Fibroblast of skin of right quadriceps (primary cell): ENCODE results near the gene CDC14B.
A peak's percentile ranks its signal among the peaks of the same experiment; 100 is the strongest.

Experiments
- DNase-seq: peaks from one replicate; pipeline ENCODE4 v3.0.0-alpha.2; 2013

The CDC14B gene

DNA sequence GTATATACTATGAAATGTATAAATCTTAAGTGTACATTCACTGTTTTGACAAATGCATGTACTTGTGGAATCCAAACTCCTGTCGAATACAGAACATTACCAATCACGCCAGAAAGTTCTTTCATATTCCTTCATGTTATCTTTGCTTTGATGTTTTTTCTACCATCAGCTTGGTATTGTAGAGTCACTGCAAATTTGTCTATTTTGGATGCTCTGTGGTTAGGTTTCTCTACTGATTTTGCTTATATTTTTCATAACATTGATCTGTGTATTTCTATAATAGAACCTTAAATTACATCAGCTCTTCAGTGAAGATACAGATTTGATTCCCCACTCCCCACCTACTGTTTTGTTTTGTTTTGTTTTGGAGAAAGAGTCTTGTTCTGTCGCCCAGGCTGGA lies 138.9 kb downstream of the CDC14B start:
- DNase-seq, result no peak

GRCh38 chr9:96478829-96479371 lies 140.7 kb downstream of the CDC14B start:
- DNase-seq, result peak; percentile 69

- DNase-seq, result peak; percentile 55
Measured at GRCh38 chr9:96476591-96476990, 143.1 kb downstream of the CDC14B start.

DNA sequence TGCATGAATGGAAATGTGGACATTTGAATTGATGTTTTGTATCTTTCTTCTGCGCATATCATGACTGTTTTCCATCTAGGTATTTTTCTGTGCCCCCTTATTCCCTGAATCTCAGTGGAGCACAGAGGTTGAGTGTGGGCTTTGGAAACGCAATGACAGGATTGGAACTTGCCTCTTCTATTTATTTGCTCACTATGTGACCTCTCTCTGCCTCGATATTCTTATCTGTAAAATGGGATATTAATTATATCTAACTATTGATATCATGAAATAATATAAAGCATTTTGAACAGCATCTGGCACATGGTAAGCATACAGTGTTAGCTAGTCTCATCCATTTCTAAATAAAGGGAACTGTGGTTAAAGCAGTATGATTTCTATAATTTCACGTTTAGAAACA lies 143.6 kb downstream of the CDC14B start:
- DNase-seq, result no peak

DNA sequence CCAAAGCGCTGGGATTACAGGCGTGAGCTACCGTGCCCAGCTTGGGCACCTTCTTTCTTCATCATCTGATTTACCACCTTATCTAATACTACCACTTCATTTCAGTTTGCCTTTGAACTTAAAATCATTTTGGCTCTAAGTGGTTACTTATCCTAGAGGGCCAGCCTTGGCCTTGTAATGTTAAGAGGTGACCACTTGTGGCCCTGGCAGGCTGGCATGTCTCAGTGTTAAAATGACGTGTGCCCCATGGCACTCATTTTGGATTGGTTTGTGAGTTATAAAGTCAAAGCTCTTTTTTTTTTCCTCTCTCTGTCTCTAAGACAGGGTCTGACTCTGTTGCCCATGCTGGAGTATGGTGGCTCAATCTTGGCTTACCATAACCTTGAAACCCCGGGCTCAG lies 151.9 kb downstream of the CDC14B start:
- no peak for DNase-seq

- no peak for DNase-seq
Measured at GRCh38 chr9:96464426-96464825, 155.2 kb downstream of the CDC14B start.

GRCh38 chr9:96462541-96462940 lies 157.1 kb downstream of the CDC14B start:
- DNase-seq, result no peak

GRCh38 chr9:96461336-96461735 lies 158.3 kb downstream of the CDC14B start:
- DNase-seq, result peak; percentile 32

GRCh38 chr9:96460882-96461281 lies 158.8 kb downstream of the CDC14B start:
- DNase-seq, result peak; percentile 78

DNA sequence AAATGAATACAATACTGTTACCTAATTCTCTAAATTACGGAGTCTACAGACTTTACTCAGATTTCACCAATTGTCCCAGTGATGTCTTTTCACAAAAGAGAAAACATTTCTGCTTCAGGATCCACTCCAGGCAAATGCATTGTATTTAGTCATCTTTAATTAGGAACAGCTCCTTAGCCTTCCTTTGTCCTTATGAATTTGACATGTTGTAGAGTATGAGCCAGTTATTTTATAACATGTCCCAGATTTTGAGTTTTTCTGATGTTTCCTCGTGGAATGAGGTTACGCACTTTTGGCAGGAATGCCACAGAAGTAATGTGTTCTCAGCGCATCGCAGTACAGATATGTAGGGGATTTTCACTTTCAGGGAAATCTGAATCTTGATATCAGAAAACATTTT lies 159.2 kb downstream of the CDC14B start:
- peak; percentile 68 for DNase-seq

GRCh38 chr9:96459268-96460007 lies 160.2 kb downstream of the CDC14B start:
- DNase-seq, result no peak

DNA sequence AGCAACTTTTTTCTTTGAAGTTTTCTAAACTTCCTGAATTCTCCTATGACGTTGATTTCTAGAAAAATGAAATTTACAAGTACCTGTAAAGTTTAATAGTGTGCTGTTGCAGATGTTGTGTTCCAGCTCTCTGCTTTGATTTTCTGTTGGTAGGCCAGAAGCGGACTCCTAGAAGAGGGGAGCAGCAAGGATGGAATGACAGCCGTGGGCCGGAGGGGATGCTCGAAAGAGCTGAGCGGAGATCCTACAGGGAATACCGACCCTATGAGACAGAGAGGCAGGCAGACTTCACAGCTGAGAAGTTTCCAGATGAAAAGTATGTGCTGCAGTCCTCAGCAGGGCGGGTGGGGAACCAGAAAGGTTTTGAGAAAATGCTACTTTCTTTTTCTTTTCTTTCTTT lies 161.4 kb downstream of the CDC14B start:
- no peak for DNase-seq

DNA sequence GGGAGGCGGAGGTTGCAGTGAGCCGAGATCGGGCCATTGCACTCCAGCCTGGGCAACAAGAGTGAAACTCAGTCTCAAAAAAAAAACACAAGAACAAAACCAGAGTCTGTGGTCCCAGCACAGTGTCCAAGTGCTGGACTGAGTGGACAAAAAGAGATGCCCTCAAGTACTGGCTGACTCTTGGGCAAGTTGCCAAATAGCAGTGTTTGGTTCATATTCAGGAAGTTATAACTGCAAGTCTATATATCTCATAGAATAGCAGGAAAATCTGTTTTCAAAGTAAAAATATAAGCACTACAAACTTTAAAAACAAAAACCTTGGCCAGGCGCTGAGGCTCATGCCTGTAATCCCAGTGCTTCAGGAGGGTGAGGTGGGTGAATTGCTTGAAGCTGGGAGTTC lies 162.4 kb downstream of the CDC14B start:
- no peak for DNase-seq

GRCh38 chr9:96453625-96454024 lies 166.0 kb downstream of the CDC14B start:
- peak; percentile 39 for DNase-seq

DNA sequence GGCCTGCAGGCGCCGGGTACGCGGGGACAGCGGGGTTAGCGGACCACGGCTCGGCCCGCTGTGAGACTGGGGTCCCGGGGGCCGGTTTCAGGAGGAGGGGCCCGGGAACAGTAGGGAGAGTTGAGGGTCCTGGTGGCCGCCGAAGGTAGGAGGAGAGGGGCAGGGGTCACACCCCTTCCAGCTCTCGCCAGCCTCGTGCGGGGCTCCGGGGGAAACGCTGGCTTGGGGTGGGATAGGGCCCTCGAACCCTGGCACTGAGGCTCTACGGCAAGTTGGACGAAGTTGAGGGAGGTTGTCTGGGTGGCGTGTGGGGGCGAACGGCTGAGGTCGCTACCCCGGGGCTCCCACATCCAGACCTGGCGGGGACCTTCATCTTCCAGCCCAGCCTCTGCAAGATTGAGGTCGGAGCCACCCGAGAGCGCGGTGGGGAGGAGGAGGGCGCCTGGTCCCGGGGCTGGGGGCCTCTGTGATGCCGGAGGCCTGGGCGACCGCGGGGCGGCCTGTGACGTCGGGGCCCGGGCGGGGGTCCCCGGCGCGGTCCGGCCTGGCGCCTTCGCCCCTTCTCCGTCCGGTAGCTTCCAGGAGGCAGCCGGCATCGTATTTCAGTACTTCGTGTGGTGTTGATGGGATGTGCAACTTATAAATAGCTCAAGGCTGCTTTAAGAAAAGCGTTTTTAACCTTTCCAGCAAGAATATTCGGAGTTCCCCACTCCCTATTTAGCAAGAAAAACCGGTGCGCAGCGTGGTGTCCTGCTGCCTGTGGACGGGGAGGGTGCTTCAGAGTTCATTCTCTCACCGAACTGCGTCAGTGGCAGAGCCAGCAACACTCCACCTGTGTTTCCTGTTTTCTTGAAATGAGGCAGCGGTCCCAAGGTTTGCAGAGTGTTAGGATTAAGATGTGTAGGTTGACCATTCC lies 168.8 kb downstream of the CDC14B start:
- DNase-seq, result no peak
